ENCODE measurements around the gene KRTAP25-1. TPM values are rescaled to one million over a fixed set of nuclear protein-coding genes. Genes with fewer than 3 reads are reported as not detected.

KRTAP25-1 gene
- total RNA-seq, 1 donor from 2014 or later = not detected

DNA sequence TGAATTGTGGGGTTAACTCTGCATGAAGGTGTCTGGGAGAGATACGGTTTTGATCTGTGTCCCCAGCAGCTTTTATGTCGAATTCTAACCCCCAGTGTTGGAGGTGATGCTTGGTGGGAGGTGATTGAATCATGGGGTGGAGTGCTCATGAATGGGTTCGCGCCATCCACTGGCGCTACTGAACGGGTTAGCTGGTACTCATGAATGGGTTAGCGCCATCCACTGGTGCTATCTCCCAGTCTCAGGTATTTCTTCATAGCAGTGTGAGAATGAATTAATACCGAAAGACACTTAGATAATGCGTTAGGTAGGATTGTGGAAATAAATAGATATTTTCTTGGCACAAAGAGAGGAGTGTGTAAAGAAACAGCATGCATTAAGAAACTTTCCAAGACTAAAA, 40.5 kb downstream of the KRTAP25-1 start:
- TF ChIP-seq, protein P1, sequence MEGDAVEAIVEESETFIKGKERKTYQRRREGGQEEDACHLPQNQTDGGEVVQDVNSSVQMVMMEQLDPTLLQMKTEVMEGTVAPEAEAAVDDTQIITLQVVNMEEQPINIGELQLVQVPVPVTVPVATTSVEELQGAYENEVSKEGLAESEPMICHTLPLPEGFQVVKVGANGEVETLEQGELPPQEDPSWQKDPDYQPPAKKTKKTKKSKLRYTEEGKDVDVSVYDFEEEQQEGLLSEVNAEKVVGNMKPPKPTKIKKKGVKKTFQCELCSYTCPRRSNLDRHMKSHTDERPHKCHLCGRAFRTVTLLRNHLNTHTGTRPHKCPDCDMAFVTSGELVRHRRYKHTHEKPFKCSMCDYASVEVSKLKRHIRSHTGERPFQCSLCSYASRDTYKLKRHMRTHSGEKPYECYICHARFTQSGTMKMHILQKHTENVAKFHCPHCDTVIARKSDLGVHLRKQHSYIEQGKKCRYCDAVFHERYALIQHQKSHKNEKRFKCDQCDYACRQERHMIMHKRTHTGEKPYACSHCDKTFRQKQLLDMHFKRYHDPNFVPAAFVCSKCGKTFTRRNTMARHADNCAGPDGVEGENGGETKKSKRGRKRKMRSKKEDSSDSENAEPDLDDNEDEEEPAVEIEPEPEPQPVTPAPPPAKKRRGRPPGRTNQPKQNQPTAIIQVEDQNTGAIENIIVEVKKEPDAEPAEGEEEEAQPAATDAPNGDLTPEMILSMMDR (IDR thresholded peaks at IDR 0.05; ENCODE audit: insufficient read depth, low read length, severe bottlenecking) = no peak
- Histone ChIP-seq H3K36me3 (ENCODE audit: control insufficient read depth, insufficient read depth, low read length) (no peaks in the 10 kb centered on the region), H3K4me3 (ENCODE audit: low read depth, low read length) (no peak overlapping the region), H3K27me3 (ENCODE audit: control insufficient read depth, insufficient read depth, low read length) (no peaks in the 10 kb centered on the region)
- DNase-seq (ENCODE audit: low read depth) (no peak), FAIRE-seq (no peak)

DNA sequence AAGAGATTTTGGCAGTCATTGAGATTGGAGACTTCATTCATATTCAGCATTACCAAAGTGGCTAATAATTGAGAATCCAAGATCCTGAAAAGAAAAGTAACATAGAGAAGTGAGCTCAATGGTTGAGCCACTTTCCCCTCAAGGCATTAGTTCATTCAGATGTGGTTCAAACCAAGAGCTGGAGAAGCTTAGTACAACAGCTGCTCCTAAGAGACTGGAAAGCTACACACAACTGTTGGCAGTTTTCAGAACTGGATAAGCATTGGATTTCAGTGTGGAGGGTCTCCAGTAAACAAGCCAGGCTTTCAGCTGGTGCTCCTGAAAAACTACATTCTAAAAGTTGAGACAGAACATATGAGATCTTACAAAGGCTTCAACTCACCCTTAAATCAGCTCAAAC, 44.3 kb downstream of the KRTAP25-1 start:
- no peak for DNase-seq (ENCODE audit: low read depth)
- TF ChIP-seq, protein P1 (IDR thresholded peaks at IDR 0.05; ENCODE audit: insufficient read depth, low read length, severe bottlenecking) = no peak
- Histone ChIP-seq H3K36me3 (ENCODE audit: control insufficient read depth, insufficient read depth, low read length) (no peaks in the 10 kb centered on the region), H3K27me3 (ENCODE audit: control insufficient read depth, insufficient read depth, low read length) (no peaks in the 10 kb centered on the region), H3K4me3 (ENCODE audit: low read depth, low read length) (no peak overlapping the region)
- no peak for FAIRE-seq

DNA sequence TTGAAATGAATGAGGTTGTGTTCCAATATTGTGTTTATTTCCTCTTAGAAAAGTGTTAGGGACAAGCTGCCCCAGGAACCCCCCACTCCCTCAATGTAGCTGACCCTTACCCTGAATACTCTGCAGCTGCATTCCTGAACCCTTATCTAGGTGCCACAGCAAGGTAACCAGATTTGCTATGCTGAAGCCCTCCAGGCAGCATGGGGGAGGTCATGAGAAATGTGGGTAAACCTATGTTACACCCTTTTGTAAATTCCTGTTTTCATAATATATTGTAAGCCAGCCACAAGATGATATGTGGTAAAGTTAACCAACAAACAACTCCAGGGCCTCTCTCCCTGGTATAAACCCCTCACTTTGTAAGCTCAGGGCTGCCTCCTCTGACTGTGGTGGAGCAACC, 45.6 kb downstream of the KRTAP25-1 start:
- TF ChIP-seq, protein P1 (IDR thresholded peaks at IDR 0.05; ENCODE audit: insufficient read depth, low read length, severe bottlenecking) = no peak
- no peak for DNase-seq (ENCODE audit: low read depth)
- no peak overlapping the region for H3K4me3 ChIP-seq (ENCODE audit: low read depth, low read length)
- H3K27me3 ChIP-seq (ENCODE audit: control insufficient read depth, insufficient read depth, low read length) = no peaks in the 10 kb centered on the region
- H3K36me3 ChIP-seq (ENCODE audit: control insufficient read depth, insufficient read depth, low read length) = no peaks in the 10 kb centered on the region
- no peak for FAIRE-seq

DNA sequence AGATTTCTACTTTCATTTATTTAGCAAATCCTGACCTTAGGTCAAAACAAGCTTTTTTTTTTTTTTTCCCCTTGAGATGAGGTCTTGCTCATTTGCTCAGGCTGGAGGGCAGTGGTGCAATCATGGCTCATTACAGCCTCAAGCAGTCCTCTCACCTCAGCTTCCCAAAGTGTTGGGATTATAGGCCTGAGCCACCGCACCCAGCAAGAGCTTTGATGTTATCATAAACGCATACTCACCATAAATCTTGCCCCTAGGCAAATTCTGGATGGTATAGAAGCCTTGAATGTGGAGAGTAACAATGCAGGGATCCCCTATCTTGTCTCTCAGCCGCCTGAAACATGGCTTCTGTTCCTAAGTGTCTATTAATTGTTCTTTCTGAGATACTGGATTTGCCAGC, 48.7 kb downstream of the KRTAP25-1 start:
- Histone ChIP-seq H3K4me3 (ENCODE audit: low read depth, low read length) (no peak overlapping the region), H3K36me3 (ENCODE audit: control insufficient read depth, insufficient read depth, low read length) (no peaks in the 10 kb centered on the region), H3K27me3 (ENCODE audit: control insufficient read depth, insufficient read depth, low read length) (no peaks in the 10 kb centered on the region)
- FAIRE-seq (no peak), DNase-seq (ENCODE audit: low read depth) (no peak)
- TF ChIP-seq, protein P1 (IDR thresholded peaks at IDR 0.05; ENCODE audit: insufficient read depth, low read length, severe bottlenecking) = no peak

Other genes with a start within 250 kb of the KRTAP25-1 start
- gene CLDN17, start 122.7 kb downstream of the KRTAP25-1 start, total RNA-seq = 2.3 TPM in 1 of 2 replicates, not detected in the other
- 0.26 and 0.51 TPM in 2 replicates for gene CLDN8, start 73.4 kb downstream of the KRTAP25-1 start, total RNA-seq
- gene KRTAP24-1, start 6.6 kb downstream of the KRTAP25-1 start, total RNA-seq = not detected in 2 replicates
- gene KRTAP26-1, start 30.8 kb upstream of the KRTAP25-1 start, total RNA-seq = not detected in 2 replicates
- gene KRTAP27-1, start 48.2 kb upstream of the KRTAP25-1 start, total RNA-seq = not detected in 2 replicates
- not detected in 2 replicates for gene KRTAP23-1, start 59.1 kb upstream of the KRTAP25-1 start, total RNA-seq
- not detected in 2 replicates for gene KRTAP13-2, start 82.8 kb upstream of the KRTAP25-1 start, total RNA-seq
- not detected in 2 replicates for gene KRTAP13-1, start 106.5 kb upstream of the KRTAP25-1 start, total RNA-seq
- not detected in 2 replicates for gene KRTAP13-3, start 136.4 kb upstream of the KRTAP25-1 start, total RNA-seq
- gene KRTAP13-4, start 140.7 kb upstream of the KRTAP25-1 start, total RNA-seq = not detected in 2 replicates
- not detected in 2 replicates for gene KRTAP15-1, start 150.8 kb upstream of the KRTAP25-1 start, total RNA-seq
- gene KRTAP19-1, start 190.9 kb upstream of the KRTAP25-1 start, total RNA-seq = not detected in 2 replicates
- not detected in 2 replicates for gene KRTAP19-2, start 197.9 kb upstream of the KRTAP25-1 start, total RNA-seq
- not detected in 2 replicates for gene KRTAP19-3, start 202.5 kb upstream of the KRTAP25-1 start, total RNA-seq
- not detected in 2 replicates for gene KRTAP19-4, start 207.7 kb upstream of the KRTAP25-1 start, total RNA-seq
- not detected in 2 replicates for gene KRTAP19-5, start 212.6 kb upstream of the KRTAP25-1 start, total RNA-seq